ENCODE data around the gene RIMS4.

DNA sequence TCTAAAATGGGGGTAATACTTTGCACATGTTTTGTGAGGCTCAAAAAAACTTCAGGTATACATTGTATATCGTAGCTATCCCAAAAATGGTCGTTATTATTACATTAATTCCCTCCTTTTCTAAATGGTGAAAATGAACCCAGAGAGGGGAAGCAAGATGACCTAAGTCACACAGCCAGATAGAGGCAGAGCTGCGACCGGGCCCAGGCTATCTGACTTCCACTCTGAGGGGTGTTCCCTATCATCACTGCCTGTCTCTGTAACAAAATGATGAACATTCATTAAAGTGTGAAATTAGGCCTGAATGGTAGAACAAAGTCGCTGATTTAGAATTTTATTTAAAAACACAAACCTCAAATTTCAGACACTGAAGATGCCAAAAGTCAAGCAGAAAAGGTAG lies 29.1 kb upstream of the RIMS4 start:
- TF ChIP-seq POLR2A (IDR thresholded peaks at IDR 0.05; ENCODE audit: low read depth) (no peak), CTCF (IDR thresholded peaks at IDR 0.05) (no peak), POLR2AphosphoS5 (IDR thresholded peaks at IDR 0.05) (no peak)
